ENCODE results near the gene HCN3.

The HCN3 gene

DNA sequence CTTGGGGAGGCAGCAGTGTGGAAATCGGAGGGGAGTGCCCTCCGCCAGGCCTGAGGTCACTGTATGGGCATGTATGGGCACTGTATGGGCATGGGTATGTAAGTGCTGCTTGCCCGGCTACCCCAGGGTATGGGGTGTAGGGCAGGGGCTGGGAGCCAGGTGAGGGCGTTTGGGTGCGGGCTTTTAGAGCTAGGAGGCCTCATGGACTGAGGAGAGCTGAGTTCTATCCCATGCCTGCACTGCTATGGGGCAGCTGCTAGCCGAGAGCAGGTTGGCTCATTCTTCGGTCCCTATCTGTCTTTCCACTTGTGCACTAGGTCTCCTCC lies 18.6 kb downstream of the HCN3 start:
- H3K27me3 ChIP-seq (ENCODE audit: control insufficient read depth, insufficient read depth, low read length) = no peaks in the 10 kb centered on the region
- H2AFZ ChIP-seq = no peak overlapping the region
- H3K79me2 ChIP-seq = no peaks in the 10 kb centered on the region
- TF ChIP-seq, protein P1, sequence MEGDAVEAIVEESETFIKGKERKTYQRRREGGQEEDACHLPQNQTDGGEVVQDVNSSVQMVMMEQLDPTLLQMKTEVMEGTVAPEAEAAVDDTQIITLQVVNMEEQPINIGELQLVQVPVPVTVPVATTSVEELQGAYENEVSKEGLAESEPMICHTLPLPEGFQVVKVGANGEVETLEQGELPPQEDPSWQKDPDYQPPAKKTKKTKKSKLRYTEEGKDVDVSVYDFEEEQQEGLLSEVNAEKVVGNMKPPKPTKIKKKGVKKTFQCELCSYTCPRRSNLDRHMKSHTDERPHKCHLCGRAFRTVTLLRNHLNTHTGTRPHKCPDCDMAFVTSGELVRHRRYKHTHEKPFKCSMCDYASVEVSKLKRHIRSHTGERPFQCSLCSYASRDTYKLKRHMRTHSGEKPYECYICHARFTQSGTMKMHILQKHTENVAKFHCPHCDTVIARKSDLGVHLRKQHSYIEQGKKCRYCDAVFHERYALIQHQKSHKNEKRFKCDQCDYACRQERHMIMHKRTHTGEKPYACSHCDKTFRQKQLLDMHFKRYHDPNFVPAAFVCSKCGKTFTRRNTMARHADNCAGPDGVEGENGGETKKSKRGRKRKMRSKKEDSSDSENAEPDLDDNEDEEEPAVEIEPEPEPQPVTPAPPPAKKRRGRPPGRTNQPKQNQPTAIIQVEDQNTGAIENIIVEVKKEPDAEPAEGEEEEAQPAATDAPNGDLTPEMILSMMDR (IDR thresholded peaks at IDR 0.05) = no peak
- H3K4me1 ChIP-seq = no peaks in the 10 kb centered on the region
- H3K36me3 ChIP-seq (ENCODE audit: control insufficient read depth, insufficient read depth, low read length) = no peaks in the 10 kb centered on the region
- H3K4me2 ChIP-seq (ENCODE audit: low read length) = no peak overlapping the region
- no peaks in the 10 kb centered on the region for H3K9me3 ChIP-seq (ENCODE audit: control insufficient read depth, low read length)
- no peak overlapping the region for H3K9ac ChIP-seq
- H3K27ac ChIP-seq = no peak overlapping the region
- H3K4me3 ChIP-seq (ENCODE audit: low read depth, low read length) = no peak overlapping the region

- no peaks in the 10 kb centered on the region for H3K36me3 ChIP-seq (ENCODE audit: control insufficient read depth, insufficient read depth, low read length)
- TF ChIP-seq, protein P1 (IDR thresholded peaks at IDR 0.05) = no peak
- H3K4me1 ChIP-seq = no peaks in the 10 kb centered on the region
- no peak overlapping the region for H3K27ac ChIP-seq
- H3K4me3 ChIP-seq (ENCODE audit: low read depth, low read length) = no peak overlapping the region
- H3K79me2 ChIP-seq = no peaks in the 10 kb centered on the region
- H2AFZ ChIP-seq = no peak overlapping the region
- H3K9ac ChIP-seq = no peak overlapping the region
- H3K27me3 ChIP-seq (ENCODE audit: control insufficient read depth, insufficient read depth, low read length) = no peaks in the 10 kb centered on the region
- H3K9me3 ChIP-seq (ENCODE audit: control insufficient read depth, low read length) = no peaks in the 10 kb centered on the region
- H3K4me2 ChIP-seq (ENCODE audit: low read length) = no peak overlapping the region
Observed at GRCh38 chr1:155296661-155297060, 19.4 kb downstream of the HCN3 start.

DNA sequence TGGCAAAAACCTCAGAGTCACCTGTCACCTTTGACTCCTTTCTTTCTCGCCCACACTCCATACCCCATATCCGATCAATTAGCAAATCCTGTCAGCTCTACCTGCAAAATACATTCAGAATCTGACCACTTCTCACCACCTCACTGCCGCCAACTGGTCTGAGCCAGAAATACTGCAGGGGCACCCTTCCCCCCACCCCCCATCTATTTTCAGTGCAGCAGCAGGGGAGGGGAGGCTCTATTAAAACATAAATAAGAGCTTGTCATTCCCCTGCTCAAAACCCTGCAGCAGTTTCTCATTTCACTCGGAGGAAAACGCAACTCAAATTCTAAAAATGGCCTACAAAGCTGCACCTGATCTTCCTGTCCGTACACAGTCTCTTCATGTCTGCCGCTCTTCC lies 20.1 kb downstream of the HCN3 start:
- TF ChIP-seq, protein P1 (IDR thresholded peaks at IDR 0.05) = no peak

GRCh38 chr1:155300024-155300423 lies 22.8 kb downstream of the HCN3 start:
- Histone ChIP-seq H3K4me3 (ENCODE audit: low read depth, low read length) (no peak overlapping the region), H3K36me3 (ENCODE audit: control insufficient read depth, insufficient read depth, low read length) (no peaks in the 10 kb centered on the region), H3K9ac (no peak overlapping the region), H3K27ac (no peak overlapping the region), H3K4me2 (ENCODE audit: low read length) (no peak overlapping the region), H2AFZ (no peak overlapping the region), H3K4me1 (no peaks in the 10 kb centered on the region), H3K79me2 (no peaks in the 10 kb centered on the region), H3K9me3 (ENCODE audit: control insufficient read depth, low read length) (no peaks in the 10 kb centered on the region), H3K27me3 (ENCODE audit: control insufficient read depth, insufficient read depth, low read length) (no peaks in the 10 kb centered on the region)
- TF ChIP-seq, protein P1 (IDR thresholded peaks at IDR 0.05) = no peak

More for the DNA sequence above, 20.1 kb downstream of the HCN3 start:
- no peak overlapping the region for H3K4me2 ChIP-seq (ENCODE audit: low read length)
- H3K27ac ChIP-seq = no peak overlapping the region
- H3K27me3 ChIP-seq (ENCODE audit: control insufficient read depth, insufficient read depth, low read length) = no peaks in the 10 kb centered on the region
- H3K4me1 ChIP-seq = no peaks in the 10 kb centered on the region
- no peak overlapping the region for H2AFZ ChIP-seq
- no peaks in the 10 kb centered on the region for H3K79me2 ChIP-seq
- H3K36me3 ChIP-seq (ENCODE audit: control insufficient read depth, insufficient read depth, low read length) = no peaks in the 10 kb centered on the region
- H3K4me3 ChIP-seq (ENCODE audit: low read depth, low read length) = no peak overlapping the region
- H3K9me3 ChIP-seq (ENCODE audit: control insufficient read depth, low read length) = no peaks in the 10 kb centered on the region
- H3K9ac ChIP-seq = no peak overlapping the region

DNA sequence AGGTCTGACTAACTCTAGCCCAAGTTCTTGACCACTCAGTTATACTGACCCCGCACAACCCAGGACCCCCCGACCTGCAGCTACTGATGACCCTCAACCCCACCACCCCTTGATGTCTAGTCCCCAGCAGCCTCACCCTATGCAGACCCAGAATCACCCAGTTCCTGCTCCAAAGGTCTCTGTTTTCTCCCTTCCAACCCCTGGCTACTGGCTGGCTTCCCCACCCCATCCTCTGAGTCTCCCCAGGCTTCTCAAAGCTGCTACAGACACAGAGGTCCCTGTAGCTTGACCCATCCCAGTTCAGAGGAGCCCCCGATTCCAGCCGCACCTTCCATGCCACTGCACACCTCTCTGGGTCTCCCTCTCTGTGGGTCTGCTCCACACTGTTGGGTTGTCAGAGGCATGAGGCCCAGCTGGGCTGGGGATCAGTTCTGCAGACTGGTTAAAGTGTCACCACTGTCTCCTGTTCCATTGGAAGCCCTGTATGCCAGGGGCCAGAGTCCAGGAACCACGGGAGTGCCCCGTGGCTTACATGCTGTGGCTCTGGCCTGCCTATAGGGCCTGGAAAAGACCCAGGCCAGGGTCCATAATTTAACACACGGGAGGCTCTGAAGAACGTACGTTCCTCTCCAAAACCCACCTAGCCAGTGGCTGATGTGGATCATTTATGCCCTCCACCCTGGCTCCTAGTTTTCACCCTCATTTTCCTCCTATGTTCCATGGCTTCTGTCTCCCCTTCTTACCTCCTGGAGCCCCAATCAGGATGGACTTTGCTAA lies 23.5 kb downstream of the HCN3 start:
- Histone ChIP-seq H3K9me3 (ENCODE audit: control insufficient read depth, low read length) (no peaks in the 10 kb centered on the region), H3K27me3 (ENCODE audit: control insufficient read depth, insufficient read depth, low read length) (no peaks in the 10 kb centered on the region), H3K9ac (no peak overlapping the region)

More for the DNA sequence above, 23.5 kb downstream of the HCN3 start:
- TF ChIP-seq, protein P1 (IDR thresholded peaks at IDR 0.05) = no peak
- no peaks in the 10 kb centered on the region for H3K4me1 ChIP-seq
- no peak overlapping the region for H3K27ac ChIP-seq
- no peaks in the 10 kb centered on the region for H3K79me2 ChIP-seq
- H3K36me3 ChIP-seq (ENCODE audit: control insufficient read depth, insufficient read depth, low read length) = no peaks in the 10 kb centered on the region
- H3K4me3 ChIP-seq (ENCODE audit: low read depth, low read length) = no peak overlapping the region
- no peak overlapping the region for H2AFZ ChIP-seq
- H3K4me2 ChIP-seq (ENCODE audit: low read length) = no peak overlapping the region
